ENCODE data around the gene SLC39A1. TPM values are rescaled to one million over a fixed set of nuclear protein-coding genes. Genes with fewer than 3 reads are reported as not detected.

Gene SLC39A1
- total RNA-seq, 2 experiments from 2014 or later: 35.7 to 36.5 TPM

DNA sequence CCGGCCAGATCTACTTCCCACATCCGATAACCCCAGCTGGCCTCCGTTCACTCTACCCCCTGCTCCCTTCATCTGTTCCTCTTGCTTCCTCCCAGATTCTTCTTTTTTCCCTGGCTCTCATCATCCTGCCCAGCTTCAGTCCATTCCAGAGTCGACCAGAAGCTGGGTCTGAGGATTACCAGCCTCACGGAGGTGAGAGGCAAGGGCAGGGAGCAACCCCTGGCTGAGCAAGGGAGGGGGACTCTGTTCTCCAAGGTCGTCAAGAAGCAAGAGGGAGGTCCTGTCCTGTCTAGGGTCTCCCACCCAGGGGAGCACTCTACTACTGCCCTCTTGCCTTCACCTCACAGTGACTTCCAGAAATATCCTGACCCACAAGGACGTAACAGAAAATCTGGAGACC, 10.2 kb upstream of the SLC39A1 start:
- POLR2A ChIA-PET: interaction anchor here (1.8 kb wide), 1 partner anchor 10 kb away, joined by 4 read pairs; the partner anchor contains the start of gene SLC39A1
- no peaks in the 10 kb centered on the region for H3K9me3 Mint-ChIP-seq (ENCODE audit: insufficient read depth)
- H3K27ac Mint-ChIP-seq: no peak overlapping the region
- no peaks in the 10 kb centered on the region for H3K27me3 Mint-ChIP-seq (ENCODE audit: low read depth)
- peaks cover 59% of the 10 kb centered on the region for H3K4me1 Mint-ChIP-seq (ENCODE audit: low read depth)
- no peak overlapping the region for H3K4me3 Mint-ChIP-seq
- DNase-seq (no peak), ATAC-seq (no peak)
- CTCF ChIA-PET: interaction anchor here (5.6 kb wide), 1 partner anchor 13 kb away, joined by 74 read pairs; the partner anchor contains the start of gene RAB13
- peaks cover 50% of the 10 kb centered on the region for H3K36me3 Mint-ChIP-seq (ENCODE audit: low read depth)

DNA sequence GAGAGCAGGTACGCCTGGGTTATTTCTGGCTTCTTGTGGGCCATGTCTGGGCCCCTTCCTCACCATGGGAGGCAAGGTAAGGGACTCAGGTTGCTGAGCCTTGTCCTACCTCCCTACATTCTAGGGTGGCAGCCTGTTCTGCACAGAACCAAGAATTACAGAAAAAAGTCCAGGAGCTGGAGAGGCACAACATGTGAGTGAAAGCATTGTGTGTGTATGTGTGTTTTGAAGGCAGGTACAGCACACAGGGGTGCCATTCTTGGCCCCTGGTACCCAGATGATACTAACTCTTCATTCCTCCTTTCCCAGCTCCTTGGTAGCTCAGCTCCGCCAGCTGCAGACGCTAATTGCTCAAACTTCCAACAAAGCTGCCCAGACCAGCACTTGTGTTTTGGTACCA, 9.7 kb upstream of the SLC39A1 start:
- Mint-ChIP-seq H3K4me1 (ENCODE audit: low read depth) (peaks cover 57% of the 10 kb centered on the region), H3K27ac (no peak overlapping the region), H3K9me3 (ENCODE audit: insufficient read depth) (no peaks in the 10 kb centered on the region), H3K27me3 (ENCODE audit: low read depth) (no peaks in the 10 kb centered on the region), H3K36me3 (ENCODE audit: low read depth) (peaks cover 50% of the 10 kb centered on the region), H3K4me3 (no peak overlapping the region)
- ChIA-PET POLR2A (interaction anchor here (1.3 to 1.8 kb wide), 2 partner anchors 10 to 18 kb away, joined by 4 to 6 read pairs; partner anchors contain the start of genes RPS27 and SLC39A1), CTCF (no interaction called here)
- no peak for DNase-seq
- ATAC-seq: no peak

DNA sequence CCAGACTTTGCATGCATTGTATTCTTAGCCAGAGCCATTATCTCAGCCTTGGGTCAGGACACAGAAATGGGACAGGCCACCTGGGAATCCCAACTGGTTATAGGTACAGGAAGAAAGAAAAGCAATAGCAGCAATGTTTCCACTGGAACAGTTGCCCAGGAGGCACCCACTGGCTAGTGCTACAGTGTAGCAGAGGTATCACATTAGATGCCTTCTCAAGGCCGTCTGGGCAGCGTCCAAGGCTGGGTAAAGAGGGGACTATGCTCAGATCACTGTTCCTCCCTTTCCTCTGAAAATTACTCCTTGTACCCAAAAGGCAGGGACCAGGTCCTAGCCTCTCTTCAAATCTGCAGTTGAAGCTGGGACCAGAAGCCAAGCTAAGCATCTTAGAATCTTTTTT, 7.0 kb upstream of the SLC39A1 start:
- no peak for ATAC-seq
- no peak for DNase-seq
- Mint-ChIP-seq H3K27me3 (ENCODE audit: low read depth) (no peaks in the 10 kb centered on the region), H3K4me3 (no peak overlapping the region), H3K27ac (no peak overlapping the region), H3K36me3 (ENCODE audit: low read depth) (peaks cover 36% of the 10 kb centered on the region), H3K4me1 (ENCODE audit: low read depth) (peaks cover 60% of the 10 kb centered on the region), H3K9me3 (ENCODE audit: insufficient read depth) (no peaks in the 10 kb centered on the region)
- ChIA-PET POLR2A (interaction anchor here (1.0 kb wide), 2 partner anchors 16 to 20 kb away, joined by 3 read pairs; partner anchors contain the start of genes RAB13 and RPS27), CTCF (interaction anchor here (1.6 kb wide), 1 partner anchor 17 kb away, joined by 5 read pairs; no protein-coding TSS in a partner anchor)

DNA sequence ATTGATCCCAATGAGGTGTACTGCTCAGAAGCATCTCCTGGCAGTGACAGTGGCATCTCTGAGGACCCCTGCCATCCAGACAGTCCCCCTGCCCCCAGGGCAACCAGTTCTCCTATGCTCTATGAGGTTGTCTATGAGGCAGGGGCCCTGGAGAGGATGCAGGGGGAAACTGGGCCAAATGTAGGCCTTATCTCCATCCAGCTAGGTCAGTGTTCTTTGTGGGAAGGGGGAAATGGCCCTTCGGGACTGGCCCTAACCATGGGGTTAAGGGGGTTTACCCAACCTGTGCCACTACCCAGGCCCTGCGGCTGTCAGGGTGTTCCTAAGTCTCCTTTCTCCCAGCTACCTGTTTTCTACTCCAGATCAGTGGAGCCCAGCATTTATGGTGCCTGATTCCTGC, 5.6 kb upstream of the SLC39A1 start:
- no peaks in the 10 kb centered on the region for H3K27me3 Mint-ChIP-seq (ENCODE audit: low read depth)
- ATAC-seq: no peak
- no peak for DNase-seq
- ChIA-PET POLR2A (interaction anchor here (1.2 to 4.1 kb wide), 3 partner anchors 12 to 22 kb away, joined by 3 to 34 read pairs (median 24); partner anchors contain the start of genes CRTC2, DENND4B and RPS27), CTCF (interaction anchor here (0.8 to 7.4 kb wide), 5 partner anchors 8 to 147 kb away, joined by 3 to 109 read pairs (median 30); partner anchors contain the start of genes CRTC2, JTB and RAB13)
- H3K27ac Mint-ChIP-seq: no peak overlapping the region
- H3K9me3 Mint-ChIP-seq (ENCODE audit: insufficient read depth): no peaks in the 10 kb centered on the region
- no peak overlapping the region for H3K4me3 Mint-ChIP-seq
- H3K4me1 Mint-ChIP-seq (ENCODE audit: low read depth): peaks cover 57% of the 10 kb centered on the region
- H3K36me3 Mint-ChIP-seq (ENCODE audit: low read depth): peaks cover 24% of the 10 kb centered on the region

DNA sequence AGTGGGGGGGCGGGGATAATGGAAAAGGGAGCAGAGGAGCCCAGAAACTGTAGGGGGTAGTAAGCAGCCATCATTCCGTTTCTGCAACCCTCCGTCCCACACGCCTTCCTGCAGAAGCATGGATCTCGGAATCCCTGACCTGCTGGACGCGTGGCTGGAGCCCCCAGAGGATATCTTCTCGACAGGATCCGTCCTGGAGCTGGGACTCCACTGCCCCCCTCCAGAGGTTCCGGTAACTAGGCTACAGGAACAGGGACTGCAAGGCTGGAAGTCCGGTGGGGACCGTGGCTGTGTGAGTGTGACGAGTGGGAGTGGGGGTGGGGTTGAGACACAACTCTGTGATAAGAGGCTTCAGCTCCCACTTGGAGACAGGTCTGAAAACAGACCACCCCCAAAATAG, 5.1 kb upstream of the SLC39A1 start:
- CTCF ChIA-PET: interaction anchor here (0.8 to 7.4 kb wide), 8 partner anchors 9 to 213 kb away, joined by 3 to 109 read pairs (median 6); partner anchors contain the start of genes CRTC2, JTB, RAB13 and RPS27
- H3K27me3 Mint-ChIP-seq (ENCODE audit: low read depth): no peaks in the 10 kb centered on the region
- H3K4me3 Mint-ChIP-seq: peak overlapping the region; percentile 86
- peaks cover 61% of the 10 kb centered on the region for H3K4me1 Mint-ChIP-seq (ENCODE audit: low read depth)
- no peaks in the 10 kb centered on the region for H3K9me3 Mint-ChIP-seq (ENCODE audit: insufficient read depth)
- H3K36me3 Mint-ChIP-seq (ENCODE audit: low read depth): peaks cover 19% of the 10 kb centered on the region
- POLR2A ChIA-PET: interaction anchor here (1.2 to 4.1 kb wide), 6 partner anchors 9 to 46 kb away, joined by 3 to 62 read pairs (median 24); partner anchors contain the start of genes CRTC2, DENND4B, GATAD2B and JTB
- DNase-seq (no peak), ATAC-seq (no peak)
- H3K27ac Mint-ChIP-seq: peak overlapping the region; percentile 93

DNA sequence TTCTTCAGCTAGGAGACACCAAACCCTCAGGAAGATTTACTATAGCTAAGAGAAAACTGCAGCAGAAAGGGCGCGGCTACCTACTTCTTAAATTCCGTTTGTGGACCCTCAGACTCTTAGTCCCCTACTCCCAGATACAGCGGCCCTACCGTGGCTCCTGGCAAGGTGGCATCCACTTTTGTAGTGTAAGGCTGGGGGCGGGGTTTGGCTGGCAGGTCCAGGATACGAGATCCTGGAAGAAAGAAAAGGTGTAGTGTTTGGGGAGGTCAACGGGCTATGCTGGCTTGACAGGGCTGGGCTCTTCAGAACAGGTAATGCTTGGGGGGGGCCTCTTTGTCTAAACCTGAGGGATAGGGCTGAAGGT, 4.6 kb upstream of the SLC39A1 start:
- Mint-ChIP-seq H3K4me3 (peak overlapping the region; percentile 86), H3K27me3 (ENCODE audit: low read depth) (no peaks in the 10 kb centered on the region), H3K9me3 (ENCODE audit: insufficient read depth) (no peaks in the 10 kb centered on the region), H3K4me1 (ENCODE audit: low read depth) (peaks cover 58% of the 10 kb centered on the region), H3K36me3 (ENCODE audit: low read depth) (peaks cover 14% of the 10 kb centered on the region), H3K27ac (peak overlapping the region; percentile 93)
- ChIA-PET POLR2A (interaction anchor here (0.6 to 4.1 kb wide), 23 partner anchors 9 to 428 kb away, joined by 3 to 62 read pairs (median 5); partner anchors contain the start of genes CRTC2, DENND4B, GATAD2B and JTB), CTCF (interaction anchor here (0.8 to 7.4 kb wide), 12 partner anchors 9 to 296 kb away, joined by 3 to 109 read pairs (median 4); partner anchors contain the start of genes CRTC2, DENND4B, GATAD2B and JTB)
- DNase-seq (no peak), ATAC-seq (no peak)

DNA sequence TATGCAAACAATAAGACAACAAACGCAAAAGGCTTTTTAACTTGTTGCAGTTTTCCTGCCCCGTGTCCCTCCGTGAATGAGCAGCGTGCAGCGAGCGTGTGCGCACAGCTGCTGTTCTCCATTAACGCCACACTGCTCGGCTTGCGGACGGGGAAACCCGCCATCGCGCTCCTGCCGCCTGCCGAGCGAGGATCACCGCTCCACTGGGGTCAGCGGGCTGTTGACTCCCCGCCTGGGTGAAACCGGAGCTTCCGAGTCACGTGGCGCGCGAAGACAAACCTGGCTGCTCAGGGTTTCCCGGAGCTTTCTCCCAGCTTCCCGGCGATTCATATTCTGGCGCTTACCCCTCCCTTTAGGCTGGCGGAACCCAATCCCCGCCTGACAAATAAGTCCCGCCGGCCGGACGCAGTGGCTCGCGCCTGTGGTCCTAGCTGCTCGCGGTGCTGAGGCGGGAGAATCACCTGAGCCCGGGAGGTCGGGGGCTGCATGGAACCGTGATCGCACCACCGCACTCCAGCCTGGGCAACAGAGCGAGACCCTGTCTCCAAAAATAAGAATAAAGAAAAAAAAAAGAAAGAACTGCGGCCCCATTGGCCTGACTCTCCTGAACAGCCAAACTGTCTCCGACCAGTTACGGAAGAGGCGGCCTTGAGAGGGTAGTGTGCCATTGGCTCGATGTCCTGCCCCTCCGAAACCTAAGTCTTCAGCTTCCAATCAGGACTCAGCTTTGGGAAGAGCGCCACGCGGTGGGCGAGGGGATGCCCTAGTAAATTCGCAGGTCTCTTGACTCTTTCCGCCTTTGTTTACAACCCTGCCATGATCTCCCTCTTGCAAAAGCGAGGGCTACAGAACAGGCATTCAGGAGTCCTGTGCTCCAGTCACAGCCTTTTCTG, 4.0 kb upstream of the SLC39A1 start, which contains the start of gene CREB3L4:
Gene CREB3L4, plus strand, starts transcription at position 796 of the 893 bp plus-strand sequence. CDS start 624 bp downstream, outside the sequence.
- Mint-ChIP-seq H3K27me3 (ENCODE audit: low read depth) (no peaks in the 10 kb centered on the region), H3K36me3 (ENCODE audit: low read depth) (peaks cover 8% of the 10 kb centered on the region), H3K4me1 (ENCODE audit: low read depth) (peaks cover 58% of the 10 kb centered on the region), H3K27ac (peak within 1 kb of the TSS; percentile 93), H3K4me3 (peak within 1 kb of the TSS; percentile 86), H3K9me3 (ENCODE audit: insufficient read depth) (no peaks in the 10 kb centered on the region)
- ChIA-PET CTCF (interaction anchor here (0.8 to 7.4 kb wide), 12 partner anchors 10 to 295 kb away, joined by 3 to 109 read pairs (median 6); partner anchors contain the start of genes CRTC2, DENND4B, GATAD2B and JTB), POLR2A (interaction anchor here (0.6 to 4.1 kb wide), 27 partner anchors 10 to 796 kb away, joined by 3 to 62 read pairs (median 4); partner anchors contain the start of genes CHTOP, CRTC2, DENND4B and GATAD2B)
- DNase-seq (peak; percentile 91), ATAC-seq (peak; percentile 88)

DNA sequence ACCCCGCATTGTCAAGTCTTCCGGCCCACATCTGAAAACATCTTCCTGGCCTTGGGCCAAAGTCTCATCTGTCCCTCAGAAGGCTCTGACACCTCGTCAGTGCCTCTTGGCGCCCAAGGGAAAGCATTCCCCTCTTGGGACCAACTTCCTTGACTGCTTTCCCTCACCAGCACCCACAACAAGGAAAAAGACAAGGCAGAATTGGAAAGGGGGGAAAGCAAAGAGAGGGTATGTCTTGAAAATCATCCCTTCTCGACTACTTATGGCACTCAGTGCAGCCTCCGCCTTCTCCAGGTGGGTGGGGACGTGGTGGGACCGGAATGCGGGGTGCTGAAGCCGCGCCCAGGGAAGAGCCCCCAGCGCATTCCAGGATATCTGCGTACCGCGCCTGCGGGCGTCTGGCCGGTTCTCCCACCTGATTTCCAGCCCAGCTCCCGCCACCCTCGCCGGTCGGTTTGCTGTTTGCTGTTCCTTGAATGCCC, 554 bp upstream of the SLC39A1 start:
- H3K27me3 Mint-ChIP-seq (ENCODE audit: low read depth): no peaks in the 10 kb centered on the region
- H3K36me3 Mint-ChIP-seq (ENCODE audit: low read depth): peaks cover 18% of the 10 kb centered on the region
- ATAC-seq (no peak), DNase-seq (no peak)
- peak overlapping the region; percentile 75 for H3K4me3 Mint-ChIP-seq
- POLR2A ChIA-PET: interaction anchor here (0.6 to 2.8 kb wide), 8 partner anchors 9 to 312 kb away, joined by 3 to 23 read pairs (median 4); partner anchors contain the start of genes DENND4B and JTB
- H3K9me3 Mint-ChIP-seq (ENCODE audit: insufficient read depth): no peaks in the 10 kb centered on the region
- peak overlapping the region; percentile 76 for H3K27ac Mint-ChIP-seq
- peaks cover 69% of the 10 kb centered on the region for H3K4me1 Mint-ChIP-seq (ENCODE audit: low read depth)
- CTCF ChIA-PET: interaction anchor here (1.9 to 7.4 kb wide), 5 partner anchors 13 to 167 kb away, joined by 9 to 109 read pairs (median 25); partner anchors contain the start of genes DENND4B, JTB and RAB13

DNA sequence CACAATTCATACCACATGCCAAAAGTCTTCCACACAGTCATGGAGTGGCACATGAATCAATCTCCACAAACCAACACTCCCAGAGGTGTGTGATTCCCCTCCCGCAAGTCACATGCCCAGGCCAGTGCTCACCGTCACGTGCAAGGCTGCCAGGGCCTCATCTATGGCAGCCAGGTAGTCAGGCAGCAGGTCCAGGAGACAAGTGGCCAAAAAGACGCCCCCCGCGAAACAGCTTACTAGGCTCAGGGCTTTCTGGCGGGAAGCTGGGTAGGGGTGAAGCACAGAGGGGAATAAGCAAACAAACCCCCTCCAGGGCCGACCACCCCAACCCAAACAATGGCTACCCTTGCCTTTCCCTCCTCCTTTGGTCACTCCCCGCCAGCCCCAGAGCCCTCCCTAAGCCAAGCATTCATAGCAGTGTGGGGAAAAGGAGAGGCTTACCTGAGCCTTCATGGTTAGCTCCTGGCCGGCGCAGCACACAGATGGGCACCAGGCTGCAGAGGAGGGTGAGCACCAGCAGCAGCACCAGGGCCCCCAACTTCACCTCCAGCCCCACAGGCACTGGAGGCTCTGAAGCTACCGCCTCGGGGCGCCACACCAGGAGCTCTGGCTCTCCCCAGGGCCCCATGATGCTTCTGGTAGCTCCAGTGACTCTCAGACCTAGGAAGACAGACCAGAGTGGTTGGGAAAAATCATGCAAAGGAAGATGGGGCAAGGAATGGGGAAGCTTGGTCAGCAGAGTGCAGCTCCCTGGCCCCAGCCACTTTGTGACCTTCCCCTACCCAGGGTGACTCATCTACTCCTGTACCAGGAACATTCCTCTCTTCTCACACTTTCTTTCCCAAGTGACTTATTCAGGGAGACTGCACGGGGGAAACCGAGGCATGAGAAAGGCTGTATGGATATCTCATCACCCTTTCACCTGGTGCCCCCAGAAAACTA, 978 bp downstream of the SLC39A1 start:
- H3K36me3 Mint-ChIP-seq (ENCODE audit: low read depth): peaks cover 18% of the 10 kb centered on the region
- CTCF ChIA-PET: interaction anchor here (1.3 to 7.4 kb wide), 5 partner anchors 15 to 165 kb away, joined by 4 to 109 read pairs (median 12); partner anchors contain the start of genes DENND4B, GATAD2B, JTB and RAB13
- H3K27me3 Mint-ChIP-seq (ENCODE audit: low read depth): no peaks in the 10 kb centered on the region
- H3K4me1 Mint-ChIP-seq (ENCODE audit: low read depth): peaks cover 60% of the 10 kb centered on the region
- POLR2A ChIA-PET: interaction anchor here (0.6 to 2.8 kb wide), 9 partner anchors 9 to 328 kb away, joined by 3 to 23 read pairs (median 4); partner anchors contain the start of genes DENND4B and GATAD2B
- ATAC-seq: no peak
- no peak for DNase-seq
- no peaks in the 10 kb centered on the region for H3K9me3 Mint-ChIP-seq (ENCODE audit: insufficient read depth)
- H3K27ac Mint-ChIP-seq: peak overlapping the region; percentile 76
- peak overlapping the region; percentile 75 for H3K4me3 Mint-ChIP-seq

DNA sequence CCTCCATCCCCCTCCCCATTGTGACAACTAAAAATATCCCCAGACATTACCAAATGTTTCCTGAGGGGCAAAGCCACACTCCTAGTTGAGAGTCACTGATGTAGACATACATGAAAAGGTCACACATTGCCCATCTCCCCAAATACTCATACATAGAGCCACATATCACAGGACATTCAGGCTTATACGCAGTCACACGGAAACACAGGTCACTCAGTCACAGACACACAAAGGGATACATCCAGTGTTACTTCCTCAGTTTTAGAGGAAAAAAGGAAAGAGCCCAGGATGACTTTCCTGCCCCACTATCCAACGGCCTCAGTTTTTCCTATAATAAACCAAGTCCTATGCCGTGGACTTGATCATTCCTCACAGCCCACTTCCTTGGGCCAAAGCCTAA, 1.9 kb downstream of the SLC39A1 start:
- no peaks in the 10 kb centered on the region for H3K9me3 Mint-ChIP-seq (ENCODE audit: insufficient read depth)
- H3K27me3 Mint-ChIP-seq (ENCODE audit: low read depth): no peaks in the 10 kb centered on the region
- H3K4me1 Mint-ChIP-seq (ENCODE audit: low read depth): peaks cover 62% of the 10 kb centered on the region
- ATAC-seq (no peak), DNase-seq (no peak)
- H3K27ac Mint-ChIP-seq: peak overlapping the region; percentile 0
- H3K4me3 Mint-ChIP-seq: no peak overlapping the region
- peaks cover 22% of the 10 kb centered on the region for H3K36me3 Mint-ChIP-seq (ENCODE audit: low read depth)
- ChIA-PET CTCF (interaction anchor here (3.4 kb wide), 1 partner anchor 16 kb away, joined by 25 read pairs; the partner anchor contains the start of gene DENND4B), POLR2A (interaction anchor here (0.6 to 1.3 kb wide), 2 partner anchors 29 to 216 kb away, joined by 4 to 6 read pairs; partner anchors contain the start of gene RPS27)

All from activated CD8-positive, alpha-beta T cell treated with anti-CD3 and anti-CD28 coated beads, Interleukin-2, amount 10 ng/mL, durations not matched to agents 7 days and 5 days (primary cell).